Hematopoietic multipotent progenitor cell treated with erythropoietin and hydrocortisone succinate and interleukin-3 and kit ligand, for 17 days (in vitro differentiated cells): ENCODE results near the gene TRIM7.
"Not testable (repeated sequence)": the region's sequence is repeated elsewhere in the genome, so short reads cannot be mapped to it uniquely, and the experiment has no call there.

ENCODE experiments used
- DNase-seq: peaks from one replicate; pipeline ENCODE4 v3.0.0-alpha.2; 2015; ENCODE audit warnings: low spot score

The TRIM7 gene

DNA sequence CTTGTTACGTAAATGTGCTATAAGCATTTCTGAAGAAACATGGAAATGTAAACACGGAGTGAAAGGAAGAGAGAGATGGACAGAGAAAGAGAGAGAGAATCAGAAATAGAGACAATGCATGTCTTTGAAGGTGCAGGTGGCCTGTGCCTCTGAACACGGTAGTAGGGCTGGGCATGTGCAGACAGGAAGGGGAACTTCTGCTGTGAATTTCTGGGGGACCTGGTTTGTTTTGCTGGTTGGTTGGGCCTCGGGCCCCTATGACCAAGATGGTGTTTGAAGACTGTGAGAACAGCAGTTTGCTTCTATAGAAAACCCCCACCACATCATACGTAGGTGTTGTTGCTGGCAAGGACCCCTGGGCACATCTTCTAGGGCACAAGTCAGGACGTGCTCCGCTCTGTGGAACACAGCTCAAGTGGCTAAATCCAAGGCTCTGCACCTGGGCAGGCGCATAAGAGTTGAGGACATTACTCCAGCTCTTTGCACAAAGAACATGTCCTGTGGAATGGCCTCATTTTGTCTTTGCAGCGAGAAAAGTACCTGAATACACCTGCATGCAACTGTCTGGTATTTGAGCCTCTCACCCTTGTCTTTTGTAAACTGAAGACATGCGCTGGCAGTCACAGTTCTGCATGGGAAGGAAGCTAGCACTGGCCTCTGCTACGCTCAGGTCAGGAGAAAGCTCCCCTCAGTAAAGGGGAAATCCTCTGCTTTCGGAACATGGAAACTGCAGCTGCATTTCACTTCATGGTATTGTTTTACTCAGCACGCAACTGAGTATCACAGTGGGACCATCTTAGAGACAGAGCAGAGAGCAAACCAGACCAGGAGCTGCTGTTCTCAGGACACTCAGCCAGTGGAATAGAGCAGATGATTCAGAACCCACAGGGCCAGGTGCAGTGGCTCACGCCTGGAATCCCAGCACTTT is 54.9 kb downstream of the TRIM7 start:
- DNase-seq: no peak

DNA sequence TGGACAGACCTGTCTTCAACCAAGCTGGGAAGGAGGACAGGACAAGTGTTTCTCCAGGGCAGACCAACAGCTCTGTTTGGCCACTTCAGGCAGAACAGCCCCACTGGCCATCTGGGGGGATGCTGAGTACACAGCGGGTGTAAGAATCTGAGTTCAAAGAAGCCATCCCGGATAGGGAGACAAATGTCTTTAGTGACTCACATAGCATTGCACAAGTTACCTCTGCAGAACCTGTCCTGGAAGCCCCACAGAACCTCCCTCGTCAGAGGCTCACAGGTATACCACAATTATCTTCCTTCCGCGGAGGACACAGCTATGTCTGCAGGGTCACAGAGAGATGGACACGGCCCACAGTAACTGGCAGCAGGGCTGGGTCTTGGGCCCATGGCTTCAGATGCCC is 55.6 kb downstream of the TRIM7 start:
- no peak for DNase-seq

DNA sequence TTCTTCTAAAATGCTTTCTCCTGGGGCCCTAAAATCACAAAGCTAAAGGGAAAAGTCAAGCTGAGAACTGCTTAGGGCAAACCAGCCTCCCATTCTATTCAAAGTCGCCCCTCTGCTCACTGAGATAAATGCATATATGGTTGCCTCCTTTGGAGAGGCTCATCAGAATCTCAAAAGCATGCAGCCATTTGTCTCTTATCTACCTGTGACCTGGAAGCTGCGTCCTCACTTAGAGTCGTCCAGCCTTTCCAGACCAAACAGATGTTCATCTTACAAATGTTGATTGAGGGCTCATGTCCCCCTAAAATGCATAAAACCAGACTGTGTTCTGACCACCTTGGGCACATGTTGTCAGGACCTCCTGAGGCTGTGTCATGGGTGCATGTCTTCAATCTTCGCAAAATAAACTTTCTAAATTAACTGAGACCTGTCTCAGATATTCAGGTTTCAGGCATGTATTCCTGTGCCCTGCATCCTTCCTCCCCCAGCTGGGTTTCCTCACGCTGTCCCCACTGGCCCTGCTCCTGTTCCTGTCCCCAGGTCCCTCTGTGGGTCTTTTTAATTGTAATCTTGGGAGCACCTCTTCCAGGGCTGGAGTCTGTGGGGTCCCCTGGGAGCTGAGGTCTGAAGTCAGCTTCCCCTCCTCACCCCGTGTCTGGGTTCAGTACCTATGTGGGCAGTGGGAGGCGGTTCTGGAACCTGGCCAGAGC is 57.9 kb downstream of the TRIM7 start, which contains the start of gene OR2V2:
OR2V2 (plus strand) TSS at position 660 of the 710 bp plus-strand sequence. CDS start 7,357 bp downstream, outside the sequence.
- DNase-seq: not testable (repeated sequence)

DNA sequence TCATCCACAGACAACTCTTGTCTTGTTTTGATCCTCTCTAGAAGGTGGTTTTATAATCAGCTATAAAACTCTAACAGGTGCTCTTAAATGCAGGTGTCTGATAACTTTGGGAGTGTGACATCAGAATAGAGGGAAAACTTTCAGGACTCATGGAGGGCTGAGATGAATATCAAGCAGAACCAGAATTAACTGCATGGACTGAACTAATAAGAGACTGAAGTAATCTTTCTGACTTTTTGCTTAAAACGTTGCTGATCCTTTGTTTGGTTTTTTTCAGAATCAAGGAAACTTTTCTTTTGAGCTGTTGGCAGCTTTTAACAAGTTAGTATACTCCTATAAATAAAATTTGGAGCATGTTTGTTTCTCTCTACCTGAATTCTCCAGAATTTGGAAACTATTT is 59.9 kb downstream of the TRIM7 start:
- no peak for DNase-seq
